HG03135 (cell line): Measurements from ENCODE around the gene TMEM63B.
"Not testable (repeated sequence)": the region's sequence is repeated elsewhere in the genome, so short reads cannot be mapped to it uniquely, and the experiment has no call there.

Source experiments
- ATAC-seq: cut with Tn5 transposase; IDR thresholded peaks from one replicate; pipeline ENCODE4 v1.9.1; 2021; ENCODE audit warnings: mild to moderate bottlenecking, moderate library complexity; ENCODE audit not compliant: unreplicated experiment

The TMEM63B gene

DNA sequence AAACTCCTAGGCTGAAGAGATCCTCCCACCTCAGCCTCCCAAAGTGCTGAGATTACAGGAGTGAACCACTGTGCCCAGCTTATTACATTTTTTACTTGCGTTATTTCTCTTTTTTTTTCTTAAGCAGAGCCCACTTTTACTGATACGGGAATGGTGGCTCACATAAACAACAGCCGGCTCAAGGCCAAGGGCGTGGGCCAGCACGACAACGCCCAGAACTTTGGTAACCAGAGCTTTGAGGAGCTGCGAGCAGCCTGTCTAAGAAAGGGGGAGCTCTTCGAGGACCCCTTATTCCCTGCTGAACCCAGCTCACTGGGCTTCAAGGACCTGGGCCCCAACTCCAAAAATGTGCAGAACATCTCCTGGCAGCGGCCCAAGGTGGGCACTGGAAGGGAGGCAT is 41.8 kb downstream of the TMEM63B start:
- no peak for ATAC-seq

DNA sequence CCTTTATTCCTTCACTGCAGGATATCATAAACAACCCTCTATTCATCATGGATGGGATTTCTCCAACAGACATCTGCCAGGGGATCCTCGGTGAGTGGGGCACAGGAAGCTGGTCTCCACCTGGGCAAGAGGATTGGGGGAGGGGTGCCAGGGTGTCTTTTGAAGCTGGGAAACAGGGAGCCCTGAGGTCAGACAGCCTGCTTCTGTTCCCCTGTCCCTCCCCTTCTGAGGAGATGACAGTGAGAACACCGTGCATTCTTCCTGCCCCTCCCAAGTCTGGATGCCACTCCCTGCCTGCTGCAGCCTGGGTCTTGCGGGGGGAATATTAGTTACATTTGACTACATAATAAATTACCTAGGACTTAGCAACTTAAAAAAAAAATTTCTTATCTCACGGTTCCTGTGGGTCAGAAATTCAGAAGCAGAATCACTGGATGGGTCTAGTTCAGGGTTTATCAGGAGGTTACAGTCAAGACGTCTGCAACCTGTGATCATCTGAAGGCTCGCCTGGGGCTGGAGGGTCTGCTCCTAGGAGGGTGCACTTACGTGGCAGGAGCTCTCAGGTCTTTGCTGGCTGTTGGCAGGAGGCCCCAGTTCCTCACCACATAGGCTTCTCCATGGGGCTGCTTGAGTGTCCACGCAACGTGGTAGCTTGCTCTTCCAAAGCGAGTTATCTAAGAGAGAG is 42.7 kb downstream of the TMEM63B start:
- no peak for ATAC-seq

- no peak for ATAC-seq
These were observed 44.7 kb downstream of the TMEM63B start for GRCh38 chr6:44171899-44172546.

DNA sequence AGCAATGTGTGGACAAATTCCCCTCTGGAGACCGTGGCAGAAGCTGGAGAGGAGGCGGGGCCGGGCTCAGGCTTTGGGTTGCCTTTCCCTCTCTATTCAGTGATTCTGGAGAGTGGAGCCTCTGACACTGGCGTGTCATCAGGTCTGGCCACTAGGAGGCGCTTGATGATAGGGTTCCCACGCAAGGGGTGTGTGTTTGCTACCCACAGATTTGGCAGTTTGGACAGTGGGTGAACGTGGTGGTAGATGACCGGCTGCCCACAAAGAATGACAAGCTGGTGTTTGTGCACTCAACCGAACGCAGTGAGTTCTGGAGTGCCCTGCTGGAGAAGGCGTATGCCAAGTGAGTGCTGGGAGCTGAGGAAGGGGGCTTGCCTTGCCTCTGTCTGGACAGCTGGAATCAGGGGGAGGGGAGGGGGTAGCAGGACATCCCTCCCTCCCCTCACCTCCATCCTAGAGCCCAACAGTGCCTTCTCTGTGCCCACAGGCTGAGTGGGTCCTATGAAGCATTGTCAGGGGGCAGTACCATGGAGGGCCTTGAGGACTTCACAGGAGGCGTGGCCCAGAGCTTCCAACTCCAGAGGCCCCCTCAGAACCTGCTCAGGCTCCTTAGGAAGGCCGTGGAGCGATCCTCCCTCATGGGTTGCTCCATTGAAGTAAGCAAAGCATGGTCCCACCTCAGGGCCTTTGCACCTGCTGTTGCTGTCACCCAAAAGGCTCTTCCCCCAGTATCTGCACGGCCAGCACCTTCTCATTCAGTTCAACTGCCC is 45.6 kb downstream of the TMEM63B start:
- peak; percentile 66 for ATAC-seq

DNA sequence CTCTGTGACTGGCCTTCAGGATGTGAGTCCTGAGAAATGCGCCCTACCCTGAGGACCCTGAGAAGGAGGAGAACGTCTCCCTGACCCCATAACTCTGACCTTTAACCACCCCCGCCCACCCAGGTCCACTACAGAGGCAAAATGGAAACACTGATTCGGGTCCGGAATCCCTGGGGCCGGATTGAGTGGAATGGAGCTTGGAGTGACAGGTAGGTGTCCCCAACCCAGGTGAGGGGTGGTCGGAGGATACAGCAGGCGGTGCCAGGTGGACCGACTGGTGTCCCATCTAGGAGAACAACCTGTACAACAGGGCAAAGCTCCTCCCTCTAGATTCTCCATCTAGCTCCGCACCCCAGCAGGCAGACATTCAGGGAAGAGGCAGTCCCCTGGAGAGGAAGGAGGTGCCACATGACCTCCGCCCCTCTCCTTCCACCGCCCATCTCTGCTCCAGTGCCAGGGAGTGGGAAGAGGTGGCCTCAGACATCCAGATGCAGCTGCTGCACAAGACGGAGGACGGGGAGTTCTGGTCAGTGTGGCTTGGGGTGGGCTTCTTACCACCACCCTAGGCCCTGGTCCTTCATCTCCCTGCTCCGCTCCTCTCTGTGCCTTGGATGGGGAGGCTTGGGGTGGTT is 48.9 kb downstream of the TMEM63B start:
- no peak for ATAC-seq

DNA sequence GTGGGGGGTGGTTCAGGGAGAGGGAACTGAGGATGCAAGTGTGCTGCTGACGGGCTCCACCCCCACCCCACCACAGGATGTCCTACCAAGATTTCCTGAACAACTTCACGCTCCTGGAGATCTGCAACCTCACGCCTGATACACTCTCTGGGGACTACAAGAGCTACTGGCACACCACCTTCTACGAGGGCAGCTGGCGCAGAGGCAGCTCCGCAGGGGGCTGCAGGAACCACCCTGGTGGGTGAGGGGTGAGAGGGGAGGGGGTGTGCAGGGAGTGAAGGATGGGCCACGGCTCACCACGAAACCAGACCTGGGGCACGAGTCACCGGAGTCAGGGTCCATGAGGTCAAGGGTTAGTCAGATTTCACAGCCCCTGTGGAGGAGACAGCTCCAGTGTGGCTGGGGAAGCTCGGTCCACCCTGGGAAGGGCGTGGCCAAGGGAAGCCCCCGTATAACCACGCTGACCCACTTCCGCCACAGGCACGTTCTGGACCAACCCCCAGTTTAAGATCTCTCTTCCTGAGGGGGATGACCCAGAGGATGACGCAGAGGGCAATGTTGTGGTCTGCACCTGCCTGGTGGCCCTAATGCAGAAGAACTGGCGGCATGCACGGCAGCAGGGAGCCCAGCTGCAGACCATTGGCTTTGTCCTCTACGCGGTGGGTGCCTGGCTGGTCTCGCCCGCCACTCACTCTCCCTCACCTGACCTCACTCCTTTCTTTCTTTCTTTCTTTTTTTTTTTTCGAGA is 49.6 kb downstream of the TMEM63B start:
- ATAC-seq: no peak

DNA sequence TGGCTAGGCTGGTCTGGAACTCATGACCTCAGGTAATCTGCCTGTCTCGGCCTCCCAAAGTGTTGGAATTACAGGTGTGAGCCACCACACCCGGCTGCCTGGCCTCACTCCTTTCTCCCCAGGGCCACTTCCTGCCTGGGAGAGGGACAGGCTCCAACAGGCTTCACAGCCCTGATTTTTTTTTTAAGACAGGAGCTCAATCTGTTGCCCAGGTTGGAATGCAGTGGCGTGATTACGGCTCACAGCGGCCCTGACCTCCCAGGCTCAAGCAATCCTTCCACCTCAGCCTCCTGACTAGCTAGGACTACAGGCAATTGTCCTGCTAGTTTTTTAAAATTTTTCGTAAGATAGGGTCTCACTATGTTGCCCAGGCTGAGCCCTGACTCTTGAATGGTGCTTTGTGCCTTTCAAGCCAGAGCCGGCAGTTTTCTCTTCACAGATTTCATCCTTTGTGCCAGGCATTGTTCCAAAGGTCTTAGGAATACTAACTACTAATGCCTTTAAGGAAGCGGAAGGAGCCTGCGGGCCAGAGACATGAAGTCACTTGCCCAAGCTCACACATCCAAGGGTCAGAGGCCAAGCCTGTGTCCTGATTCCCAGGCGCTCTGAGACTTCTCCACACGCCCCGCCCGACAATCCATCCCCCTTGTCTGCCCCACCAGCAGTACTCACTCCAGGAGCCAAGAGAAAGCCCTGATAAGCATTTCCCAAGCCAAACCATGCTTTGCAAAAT is 50.5 kb downstream of the TMEM63B start:
- no peak for ATAC-seq

DNA sequence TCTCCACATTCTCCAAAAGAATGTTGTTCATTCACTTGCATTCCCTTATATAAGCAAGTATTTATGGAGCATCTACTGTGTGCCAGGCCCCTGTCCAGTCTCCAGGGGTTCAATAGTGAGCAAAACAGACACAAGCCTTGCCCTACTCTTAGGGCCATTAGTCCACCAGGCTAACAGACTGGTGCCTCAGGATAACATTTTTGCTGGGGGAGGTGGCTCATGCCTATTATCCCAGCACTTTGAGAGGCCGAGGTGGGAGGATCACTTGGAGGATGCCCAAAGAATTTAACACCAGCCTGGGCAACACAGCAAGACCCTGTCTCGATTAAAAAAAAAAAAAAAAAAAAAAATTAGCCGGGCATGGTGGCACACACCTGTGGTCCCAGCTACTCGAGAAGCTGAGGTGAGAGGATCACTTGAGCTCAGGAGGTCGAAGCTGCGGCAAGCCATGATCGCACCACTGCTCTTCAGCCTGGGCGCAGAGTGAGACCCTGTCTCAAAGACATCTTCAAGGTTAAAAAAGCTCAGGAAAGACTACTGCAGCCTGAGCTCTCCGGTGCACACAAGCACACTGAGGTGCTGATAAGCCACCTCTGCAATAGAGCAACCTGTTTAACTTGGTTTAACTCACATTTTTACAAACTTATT is 51.2 kb downstream of the TMEM63B start:
- no peak for ATAC-seq

GRCh38 chr6:44179072-44179536 is 51.8 kb downstream of the TMEM63B start:
- no peak for ATAC-seq

DNA sequence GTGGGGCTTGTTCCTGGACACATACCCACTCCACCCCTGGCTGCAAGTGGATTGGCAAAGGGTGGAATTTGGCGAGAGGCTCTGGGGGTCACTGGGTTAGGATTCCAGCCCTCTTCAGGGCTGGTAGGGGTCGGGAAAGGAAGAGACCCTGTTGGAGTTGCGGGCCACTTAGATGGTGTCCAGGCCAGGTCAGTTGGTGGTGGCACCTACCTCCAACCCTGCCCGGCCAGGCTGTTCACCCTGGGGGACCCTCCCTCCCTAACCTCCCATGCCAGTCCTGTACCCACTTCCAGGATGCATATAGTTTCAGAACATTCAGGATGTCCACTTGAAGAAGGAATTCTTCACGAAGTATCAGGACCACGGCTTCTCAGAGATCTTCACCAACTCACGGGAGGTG is 52.3 kb downstream of the TMEM63B start:
- ATAC-seq: no peak

- no peak for ATAC-seq
These were observed 53.1 kb downstream of the TMEM63B start for GRCh38 chr6:44180406-44180805.

DNA sequence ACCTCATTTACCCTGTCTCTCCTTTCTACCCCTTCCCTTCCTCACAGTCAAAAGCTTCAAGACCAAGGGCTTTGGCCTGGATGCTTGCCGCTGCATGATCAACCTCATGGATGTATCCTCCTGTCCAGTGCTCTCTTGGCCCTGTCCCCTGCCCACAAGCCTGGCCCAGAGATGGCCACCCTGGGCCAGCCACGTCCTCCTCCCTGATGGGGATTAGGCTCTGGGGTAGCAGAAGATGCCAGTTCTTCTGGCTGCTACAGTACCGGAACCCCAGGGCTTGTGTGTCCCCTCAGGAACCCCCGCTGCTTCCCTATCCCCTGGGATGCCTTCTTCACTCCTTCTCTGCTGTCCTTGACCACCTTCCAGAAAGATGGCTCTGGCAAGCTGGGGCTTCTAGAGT is 53.5 kb downstream of the TMEM63B start:
- no peak for ATAC-seq

- ATAC-seq: not testable (repeated sequence)
These were observed 54.4 kb downstream of the TMEM63B start for GRCh38 chr6:44181784-44182183.

DNA sequence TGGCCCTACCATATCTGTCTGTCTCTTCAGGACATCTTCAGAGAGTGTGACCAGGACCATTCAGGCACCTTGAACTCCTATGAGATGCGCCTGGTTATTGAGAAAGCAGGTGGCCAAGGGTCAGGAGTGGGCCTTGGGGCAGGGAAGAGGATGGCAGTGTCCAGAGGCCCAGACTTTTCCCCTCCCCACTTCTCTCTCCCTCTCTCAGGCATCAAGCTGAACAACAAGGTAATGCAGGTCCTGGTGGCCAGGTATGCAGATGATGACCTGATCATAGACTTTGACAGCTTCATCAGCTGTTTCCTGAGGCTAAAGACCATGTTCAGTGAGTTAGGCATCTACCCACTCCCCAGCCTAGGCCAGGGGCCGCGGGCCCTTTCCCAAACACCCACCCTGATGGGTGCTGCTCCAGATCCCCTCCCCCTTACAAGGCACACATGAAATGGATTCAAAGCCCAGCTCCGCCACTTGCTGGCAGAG is 55.6 kb downstream of the TMEM63B start:
- no peak for ATAC-seq

GRCh38 chr6:44183783-44184182 is 56.4 kb downstream of the TMEM63B start:
- ATAC-seq: no peak

DNA sequence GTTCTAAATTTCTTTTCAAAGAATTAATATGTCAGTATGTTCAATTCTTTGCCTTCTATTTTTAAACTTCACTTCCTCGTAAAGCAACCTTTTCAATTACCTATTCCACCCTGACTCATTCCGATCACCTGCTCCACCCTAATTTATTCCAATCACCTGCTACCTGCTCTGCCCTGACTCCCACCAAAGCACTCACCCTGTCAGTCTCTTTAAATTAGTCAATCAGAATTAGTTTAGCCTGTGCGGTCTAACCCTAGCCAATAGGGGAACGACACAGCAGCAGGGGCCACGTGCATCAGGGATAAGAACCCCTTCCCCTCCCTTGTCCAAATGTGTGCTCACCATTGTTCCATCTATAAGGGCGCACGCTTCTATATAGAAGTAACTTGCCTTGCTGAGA is 58.0 kb downstream of the TMEM63B start:
- ATAC-seq: not testable (repeated sequence)

- no peak for ATAC-seq
These were observed 58.7 kb downstream of the TMEM63B start for GRCh38 chr6:44185953-44186634.

- ATAC-seq: no peak
These were observed 59.3 kb downstream of the TMEM63B start for GRCh38 chr6:44186635-44187025.

DNA sequence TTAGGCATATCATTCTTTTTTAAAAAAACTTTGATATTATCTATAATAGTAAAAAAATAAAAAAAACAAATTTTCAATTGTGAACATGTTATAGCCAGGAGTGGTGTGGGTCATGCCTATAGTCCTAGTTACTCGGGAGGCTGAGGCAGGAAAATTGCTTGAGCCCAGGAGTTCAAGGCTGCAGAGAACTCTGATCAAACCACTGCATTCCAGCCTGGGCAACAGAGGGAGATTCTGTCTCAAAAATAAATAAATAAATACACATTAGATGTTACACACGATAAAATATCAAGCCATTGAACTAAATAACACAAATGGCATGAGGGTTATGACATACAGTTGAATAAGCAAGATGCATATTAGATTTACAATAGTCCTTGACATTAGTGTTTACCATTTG is 61.5 kb downstream of the TMEM63B start:
- ATAC-seq: no peak
